SKM-1 treated with dmso at 0.1 percent for 144 hours (cell line): ENCODE measurements around the gene SPDYE6.
"Not testable (repeated sequence)": the region's sequence is repeated elsewhere in the genome, so short reads cannot be mapped to it uniquely, and the experiment has no call there.

Experiments used
- DNase-seq: peaks from one replicate; lab custom pipeline; 2025; ENCODE audit not compliant: unreplicated experiment; lab: John Stamatoyannopoulos, UW

The SPDYE6 gene

DNA sequence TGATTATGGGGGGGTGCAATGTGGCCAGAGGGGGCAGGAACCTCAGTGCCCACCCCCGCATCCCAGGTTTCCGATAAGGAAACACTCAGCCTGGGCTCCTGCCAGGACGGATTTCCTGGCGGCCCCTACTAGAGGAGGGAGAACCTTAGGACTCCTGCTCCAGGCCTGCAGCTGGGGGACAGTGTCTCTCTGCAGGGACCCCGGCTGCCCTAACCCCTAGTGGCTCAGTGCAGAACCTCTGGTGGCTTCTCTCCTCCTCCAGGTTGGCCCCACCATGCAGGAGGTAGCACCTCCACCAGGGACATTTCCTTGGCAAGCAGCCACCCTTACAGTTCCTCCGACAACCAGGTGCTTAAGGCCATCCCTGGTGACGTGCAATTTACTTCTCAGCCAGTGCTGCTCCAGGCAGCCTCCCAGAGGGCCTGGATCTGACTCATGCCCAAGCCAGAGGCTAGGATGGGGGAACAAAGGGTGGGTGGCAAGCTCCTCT is 37.7 kb downstream of the SPDYE6 start:
- DNase-seq = no peak

DNA sequence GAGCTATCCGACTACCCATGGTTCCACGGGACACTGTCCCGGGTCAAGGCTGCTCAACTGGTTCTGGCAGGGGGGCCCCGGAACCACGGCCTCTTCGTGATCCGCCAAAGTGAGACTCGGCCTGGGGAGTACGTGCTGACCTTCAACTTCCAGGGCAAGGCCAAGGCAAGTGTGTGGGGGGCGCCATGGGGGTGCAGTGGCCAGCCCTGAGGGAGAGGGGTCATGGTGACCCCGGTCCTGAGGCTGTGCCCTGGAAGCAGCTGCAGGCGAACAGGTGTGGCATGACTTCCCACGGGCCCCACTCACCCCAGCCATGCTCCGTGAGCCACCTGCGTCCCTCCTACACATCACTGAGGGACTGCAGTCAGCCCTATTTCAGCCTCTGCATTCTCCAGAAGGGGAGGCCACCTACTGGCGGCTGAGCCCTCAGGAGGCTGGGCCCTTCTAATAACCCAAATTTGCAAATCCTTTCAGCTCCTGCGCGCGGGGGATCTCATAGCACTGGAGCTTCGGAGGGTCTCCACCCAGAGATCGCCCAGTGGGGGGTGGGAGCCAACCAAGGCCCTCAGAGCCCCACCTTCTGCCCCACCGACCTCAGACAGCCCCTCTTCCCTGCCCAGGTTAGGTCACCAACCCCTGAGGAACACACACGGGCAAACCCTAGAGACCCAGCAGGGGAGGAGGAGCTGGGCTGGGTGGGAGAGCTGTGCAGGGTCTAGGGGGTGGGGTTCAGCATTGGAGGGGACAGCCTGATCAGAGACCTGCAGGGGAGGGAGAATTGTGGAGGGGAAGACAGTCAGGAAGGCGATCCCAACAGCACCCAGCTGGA is 38.8 kb downstream of the SPDYE6 start:
- DNase-seq = no peak

DNA sequence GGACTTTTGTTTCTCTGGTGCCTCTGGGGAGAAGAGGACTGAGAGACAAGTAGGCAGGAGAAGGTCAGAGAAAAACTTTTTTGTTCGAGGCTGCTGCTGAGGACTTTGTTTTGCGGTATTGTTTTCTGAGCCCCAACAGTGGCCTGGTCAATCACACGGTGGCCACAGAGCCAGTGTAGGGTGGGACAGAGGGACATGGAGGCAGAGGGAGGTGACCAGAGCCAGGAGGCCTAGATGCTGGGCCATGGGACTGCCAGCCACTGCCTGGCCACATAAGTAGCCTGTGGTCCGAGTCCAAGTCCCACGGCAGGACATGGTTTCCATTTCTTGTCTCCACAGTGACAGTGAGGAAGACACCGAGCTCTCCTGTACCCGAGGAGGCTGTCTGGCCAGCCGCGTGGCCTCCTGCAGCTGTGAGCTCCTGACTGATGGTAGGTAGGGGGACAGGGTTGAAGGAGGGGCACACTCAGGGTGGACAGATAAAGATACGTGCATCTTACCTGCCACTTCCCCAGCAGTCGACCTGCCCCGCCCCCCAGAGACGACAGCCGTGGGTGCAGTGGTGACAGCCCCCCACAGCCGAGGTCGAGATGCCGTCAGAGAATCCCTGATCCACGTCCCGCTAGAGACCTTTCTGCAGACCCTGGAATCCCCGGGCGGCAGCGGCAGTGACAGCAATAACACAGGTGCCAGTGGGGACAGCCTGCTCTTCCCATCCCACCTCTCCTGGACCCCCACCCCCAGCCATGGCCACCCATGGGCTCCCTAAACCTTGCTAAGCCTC is 42.1 kb downstream of the SPDYE6 start:
- no peak for DNase-seq

DNA sequence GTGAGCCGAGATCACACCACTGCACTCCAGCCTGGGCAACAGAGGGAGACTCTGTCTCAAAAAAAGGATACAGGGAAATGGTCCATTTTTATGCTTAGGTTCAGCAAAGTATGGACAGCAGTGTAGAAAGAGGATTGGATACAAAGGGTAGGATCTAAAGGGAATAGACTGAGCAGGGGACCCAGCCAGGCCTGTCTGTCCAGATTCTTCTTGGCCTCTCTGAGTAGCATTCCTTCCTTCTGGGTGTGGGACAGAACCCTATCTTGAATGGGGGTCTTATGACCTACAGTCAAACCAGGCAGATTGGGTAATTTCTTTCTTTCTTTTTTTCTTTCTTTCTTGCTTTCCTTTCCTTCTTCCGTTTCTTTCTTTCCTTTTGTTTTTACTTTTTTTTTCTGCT is 43.9 kb downstream of the SPDYE6 start:
- no peak for DNase-seq

DNA sequence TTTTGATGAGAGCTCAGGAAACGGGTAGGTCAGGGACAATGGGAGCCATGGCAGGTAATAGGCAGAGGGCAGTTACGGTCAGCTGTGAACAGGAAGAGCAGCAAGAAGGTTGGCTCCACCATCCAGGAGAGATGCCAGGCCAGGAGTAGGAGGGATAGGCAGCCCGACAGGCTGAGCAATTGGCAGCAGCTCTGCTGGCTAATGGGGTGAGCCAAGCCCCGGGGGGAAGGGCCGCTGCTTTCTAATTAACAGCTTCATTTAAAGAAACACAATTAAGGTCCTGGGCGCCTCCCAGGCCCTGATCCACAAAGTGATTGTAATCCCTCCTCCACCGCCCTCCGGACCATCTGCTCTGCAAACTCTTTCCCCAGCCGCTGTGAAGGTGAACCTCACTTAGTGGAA is 45.8 kb downstream of the SPDYE6 start:
- DNase-seq = no peak

DNA sequence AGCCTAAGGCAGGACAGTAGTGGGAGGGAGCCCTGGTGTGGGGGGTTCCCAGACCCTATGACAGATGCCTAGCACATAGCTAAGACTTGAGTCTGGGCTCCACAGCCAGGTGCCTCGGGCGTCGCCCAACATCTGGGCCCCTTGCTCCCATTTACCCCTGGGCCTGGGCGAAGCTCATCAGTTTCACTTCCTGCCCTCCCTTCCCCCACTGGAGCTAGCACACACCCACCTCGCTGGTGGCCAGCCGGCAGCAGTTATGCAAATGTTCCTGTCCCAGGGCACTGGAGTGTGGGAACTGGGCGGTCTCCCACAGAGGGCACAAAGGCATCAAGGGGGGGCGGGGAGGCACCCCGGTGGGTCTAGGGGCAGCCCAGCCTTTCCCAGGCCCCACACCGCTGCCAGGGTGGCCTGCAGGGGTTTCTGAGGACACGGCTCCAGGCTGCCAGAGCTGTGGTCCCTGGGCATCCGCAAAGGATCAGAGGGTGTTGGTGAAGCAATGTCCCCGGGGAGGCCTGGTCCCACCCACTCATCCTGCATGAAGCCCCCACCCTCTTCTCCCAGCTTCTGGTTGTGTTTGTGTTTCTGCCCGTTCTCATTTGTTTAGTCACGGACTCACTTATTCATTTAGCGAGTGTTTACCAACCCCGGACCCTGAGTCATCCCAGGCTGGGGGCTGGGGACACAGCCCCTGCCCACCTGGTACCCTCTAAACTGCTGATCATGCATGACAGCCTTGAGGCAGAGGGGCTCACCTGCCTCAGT is 49.1 kb downstream of the SPDYE6 start:
- peak; percentile 48 for DNase-seq

DNA sequence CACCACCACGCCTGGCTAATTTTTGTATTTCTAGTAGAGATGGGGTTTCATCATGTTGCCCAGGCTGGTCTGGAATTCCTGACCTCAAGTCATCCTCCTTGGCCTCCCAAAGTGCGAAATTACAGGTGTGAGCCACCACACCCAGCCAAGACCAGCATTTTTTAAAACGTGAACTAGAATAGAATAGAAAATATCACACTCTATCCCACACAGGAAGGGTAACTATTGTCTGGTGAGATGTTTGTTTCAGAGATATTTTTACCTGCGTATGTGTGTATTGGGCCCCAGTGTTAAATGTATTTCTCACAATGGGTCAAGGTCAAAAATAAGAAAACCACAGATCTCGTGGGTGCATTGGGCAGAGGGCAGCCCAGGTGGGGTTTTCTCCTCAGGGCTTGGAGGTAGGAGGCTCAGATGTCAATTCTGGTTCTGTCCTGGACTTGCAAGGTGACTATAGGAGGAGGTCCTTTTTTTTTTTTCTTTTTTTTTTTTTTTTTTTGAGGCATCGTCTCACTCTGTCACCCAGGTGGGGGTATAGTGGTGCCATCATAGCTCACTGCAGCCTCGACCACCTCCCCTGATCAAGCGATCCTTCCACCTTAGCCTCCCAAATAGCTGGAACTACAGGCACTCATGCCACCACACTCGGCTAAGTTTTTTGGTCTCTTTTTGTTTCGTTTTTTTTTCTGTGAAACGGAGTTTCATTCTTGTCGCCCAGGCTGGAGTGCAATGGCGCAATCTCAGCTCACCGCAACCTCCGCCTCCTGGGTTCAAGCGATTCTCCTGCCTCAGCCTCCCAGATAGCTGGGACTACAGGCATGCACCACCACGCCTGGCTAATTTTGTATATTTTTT is 50.6 kb downstream of the SPDYE6 start:
- no peak for DNase-seq

DNA sequence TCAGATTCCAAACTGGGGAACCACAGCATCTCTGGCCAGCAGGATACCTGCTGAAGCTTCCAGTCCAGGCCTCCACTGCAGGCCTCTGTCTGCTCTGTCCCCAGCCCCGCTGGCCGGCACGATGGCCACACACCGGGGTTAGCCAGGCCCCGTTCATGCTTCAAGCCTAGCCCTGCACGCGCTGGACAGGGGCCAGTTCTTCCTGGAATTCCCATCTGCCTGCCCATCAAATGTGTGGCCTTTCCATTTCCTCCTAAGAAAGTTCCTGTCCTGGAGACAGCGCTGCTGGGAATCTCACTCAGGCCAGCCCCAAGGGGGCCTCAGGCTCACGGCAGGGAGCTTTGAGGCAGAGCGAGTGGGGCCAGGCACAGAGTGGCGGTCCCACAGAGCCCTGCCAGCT is 51.6 kb downstream of the SPDYE6 start:
- DNase-seq = no peak

DNA sequence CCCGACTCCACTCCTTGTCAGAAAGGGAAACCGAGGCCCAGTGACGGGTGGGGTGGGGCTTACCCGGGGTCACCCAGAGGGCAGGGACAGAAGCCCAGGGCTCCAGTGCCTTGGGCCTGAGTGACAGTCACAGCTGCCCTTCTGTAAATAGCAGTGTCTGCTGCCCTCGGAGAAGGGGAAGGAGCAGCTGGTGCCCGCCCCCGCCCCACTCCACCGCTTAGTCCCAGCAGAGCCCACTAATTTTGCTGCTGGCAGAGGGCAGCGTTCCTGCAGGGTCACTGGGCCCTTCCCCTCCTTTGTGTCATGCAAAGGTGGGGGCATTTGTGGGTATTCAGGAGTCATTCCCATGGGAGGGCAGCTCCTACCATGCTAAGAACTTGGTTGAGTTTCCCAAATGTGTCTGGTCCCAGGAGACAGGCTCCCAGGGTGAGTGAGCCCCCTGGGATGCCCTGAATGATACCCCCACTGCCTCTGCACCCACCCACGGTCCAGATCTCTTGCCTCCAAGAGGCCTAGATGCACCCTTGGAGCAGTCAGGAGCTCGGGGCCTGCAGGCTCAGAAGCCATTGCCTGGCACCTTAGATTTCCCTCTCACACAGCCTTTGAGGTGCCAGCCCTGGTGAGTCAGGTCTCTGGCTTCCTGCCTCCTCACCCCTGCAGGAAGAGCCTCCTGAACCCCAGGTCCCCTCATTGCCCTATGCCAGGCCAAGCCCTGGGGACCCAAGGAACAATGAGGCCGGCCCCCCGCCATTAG is 52.4 kb downstream of the SPDYE6 start:
- DNase-seq = no peak

DNA sequence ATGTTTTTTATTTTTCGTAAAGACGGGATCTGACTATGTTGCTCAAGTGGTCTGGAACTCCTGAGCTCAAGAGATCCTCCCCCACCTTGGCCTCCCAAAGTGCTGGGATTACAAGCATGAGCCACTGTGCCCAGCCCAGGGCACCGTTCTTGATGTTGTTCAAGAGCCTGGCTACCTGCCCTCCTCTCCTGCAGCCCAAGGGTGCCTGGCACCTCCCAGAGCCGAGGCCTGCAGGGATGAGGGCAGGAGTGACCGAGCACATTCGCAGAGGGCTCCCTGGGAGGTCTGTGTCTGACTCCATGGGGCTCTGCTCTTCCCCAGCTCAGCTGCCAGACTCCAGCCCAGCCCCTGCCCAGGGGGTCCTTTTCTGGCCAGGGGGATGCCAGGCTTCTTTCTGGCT is 54.2 kb downstream of the SPDYE6 start:
- no peak for DNase-seq

DNA sequence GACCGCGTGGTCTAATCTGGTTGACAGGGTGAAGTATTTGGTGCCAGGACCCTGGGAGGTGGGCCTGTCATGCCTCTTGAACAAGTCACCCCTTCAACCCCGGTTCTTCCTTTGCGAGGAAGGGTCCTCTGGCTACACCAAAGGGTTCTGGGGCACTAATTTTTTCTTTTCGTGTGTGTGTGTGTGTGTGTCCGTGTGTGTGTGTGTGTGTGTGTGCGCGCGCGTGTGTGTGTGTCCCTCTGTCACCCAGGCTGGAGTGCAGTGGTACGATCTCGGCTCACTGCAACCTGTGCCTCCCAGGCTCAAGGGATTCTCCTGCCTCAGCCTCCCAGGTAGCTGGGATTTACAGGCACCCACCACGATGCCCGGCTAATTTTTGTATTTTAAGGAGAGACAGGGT is 54.9 kb downstream of the SPDYE6 start:
- not testable (repeated sequence) for DNase-seq

DNA sequence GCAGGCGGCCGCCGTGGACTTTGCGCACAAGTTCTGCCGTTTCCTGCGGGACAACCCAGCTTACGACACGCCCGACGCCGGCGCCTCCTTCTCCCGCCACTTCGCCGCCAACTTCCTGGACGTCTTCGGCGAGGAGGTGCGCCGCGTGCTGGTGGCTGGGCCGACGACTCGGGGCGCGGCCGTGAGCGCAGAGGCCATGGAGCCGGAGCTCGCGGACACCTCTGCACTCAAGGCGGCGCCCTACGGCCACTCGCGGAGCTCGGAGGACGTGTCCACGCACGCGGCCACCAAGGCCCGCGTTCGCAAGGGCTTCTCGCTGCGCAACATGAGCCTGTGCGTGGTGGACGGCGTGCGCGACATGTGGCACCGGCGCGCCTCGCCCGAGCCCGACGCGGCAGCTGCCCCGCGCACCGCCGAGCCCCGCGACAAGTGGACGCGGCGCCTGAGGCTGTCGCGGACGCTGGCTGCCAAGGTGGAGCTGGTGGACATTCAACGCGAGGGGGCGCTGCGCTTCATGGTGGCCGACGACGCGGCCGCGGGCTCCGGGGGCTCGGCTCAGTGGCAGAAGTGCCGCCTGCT is 55.5 kb downstream of the SPDYE6 start:
- DNase-seq = no peak

DNA sequence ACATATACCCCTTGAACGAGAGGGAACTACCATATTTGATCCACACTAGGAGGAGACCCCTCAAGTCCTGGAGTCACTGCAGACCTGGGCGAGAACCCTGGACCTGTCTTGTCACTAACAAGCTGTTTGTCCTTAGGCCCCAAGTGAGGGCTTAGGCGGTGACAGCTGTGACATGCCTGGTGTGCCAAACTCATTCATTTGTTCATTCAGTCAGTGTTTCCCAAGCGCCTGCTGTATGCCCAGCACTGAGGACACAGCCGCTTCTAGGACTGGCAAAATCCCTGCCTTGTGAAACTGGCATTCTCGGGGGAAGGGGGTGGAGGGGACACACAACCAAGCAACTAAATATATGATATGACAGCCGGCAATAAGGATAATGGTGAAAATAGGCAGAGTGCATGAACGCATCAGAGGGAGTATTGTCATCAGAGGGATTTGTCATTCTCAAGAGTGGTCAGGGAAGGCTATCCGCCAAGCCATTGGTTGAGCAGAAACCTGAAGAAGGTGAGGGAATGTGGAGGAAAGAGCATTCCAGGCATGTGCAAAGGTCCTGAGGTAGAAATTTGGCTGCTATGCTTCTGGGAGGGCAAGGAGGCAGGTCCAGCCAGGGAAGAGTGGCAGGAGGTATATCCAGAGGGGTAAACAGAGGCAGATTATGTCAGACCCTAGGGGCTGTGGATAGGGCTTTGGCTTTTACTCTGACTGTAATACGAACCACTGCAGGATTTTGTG is 58.6 kb downstream of the SPDYE6 start:
- no peak for DNase-seq

DNA sequence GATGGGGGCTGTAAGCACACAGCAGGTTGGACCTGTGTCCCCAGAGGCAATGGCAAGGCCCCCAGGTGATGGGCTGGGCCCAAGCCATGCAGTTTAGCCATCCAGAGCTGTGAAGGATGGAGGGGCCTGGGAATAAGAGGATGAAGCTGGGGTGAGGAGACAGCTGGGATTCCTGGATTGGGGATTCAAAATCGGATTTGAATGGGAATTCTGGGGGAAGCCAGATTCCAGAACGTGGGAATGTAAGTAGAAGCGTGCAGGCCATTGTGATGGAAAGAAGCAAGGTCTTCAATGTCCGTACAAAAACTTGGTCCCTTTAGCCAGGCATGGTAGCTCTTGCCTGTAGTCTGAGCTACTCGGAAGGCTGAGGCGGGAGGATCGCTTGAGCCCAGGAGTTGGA is 59.7 kb downstream of the SPDYE6 start:
- no peak for DNase-seq

DNA sequence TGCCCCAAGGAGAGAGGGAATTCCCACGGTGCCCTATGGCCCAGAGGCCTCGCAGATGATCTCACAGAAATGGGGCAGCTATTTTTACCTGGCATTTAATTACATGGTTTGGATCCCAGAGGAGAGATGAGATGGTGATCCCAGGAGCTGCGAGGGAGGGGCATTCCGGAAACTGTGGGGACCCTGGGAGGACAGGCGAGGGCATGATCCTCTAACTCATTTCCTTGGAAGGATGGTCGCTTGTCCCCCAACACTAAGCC is 60.1 kb downstream of the SPDYE6 start:
- no peak for DNase-seq
